Peyer's patch (tissue), 4 donors: ENCODE results near the gene DUSP9. TPM values are rescaled to one million over a fixed set of nuclear protein-coding genes. Genes with fewer than 3 reads are reported as not detected.

ENCODE experiments used
- DNase-seq, 3 donors: peaks; one replicate each; pipeline ENCODE4 v3.0.0-alpha.2; 2017 to 2019
- H3K27ac ChIP-seq, 4 donors: fragments of 200-600 bp; sonication (generic); one replicate each; pipeline ENCODE4 v1.5.1; 2016 to 2019
- H3K27me3 ChIP-seq, 2 donors: fragments of 200-600 bp; sonication (generic); one replicate each; pipeline ENCODE4 v1.5.1; 2019
- H3K36me3 ChIP-seq, 3 donors: fragments of 200-600 bp; sonication (generic); one replicate each; pipeline ENCODE4 v1.5.1; 2016 to 2019
- H3K4me1 ChIP-seq, 4 donors: fragments of 200-600 bp; sonication (generic); one replicate each; pipeline ENCODE4 v1.5.1; 2016 to 2019
- H3K4me3 ChIP-seq, 4 donors: fragments of 200-600 bp; sonication (generic); 1 replicate in 3 of 4; 2 replicates in 1 of 4; pipeline ENCODE4 v1.5.1; 2016 to 2019; ENCODE audit warnings: mild to moderate bottlenecking in 1 of 4
- H3K9me3 ChIP-seq, 4 donors: fragments of 200-600 bp; sonication (generic); one replicate each; pipeline ENCODE4 v1.5.1; 2016 to 2019; ENCODE audit warnings: mild to moderate bottlenecking in 1 of 4
- CTCF ChIP-seq, 6 experiments: fragments of 450-650 bp in 4 of 6; fragments of 200-600 bp in 2 of 6; sonication (generic) in 1 of 6; IDR thresholded peaks; one replicate each; pipeline ENCODE4 v1.5.1; 2017 to 2019; ENCODE audit warnings: antibody characterized with exemption in 6 of 6, mild to moderate bottlenecking in 3 of 6, moderate library complexity in 1 of 6
- POLR2A ChIP-seq, 2 donors: fragments of 450-650 bp; IDR thresholded peaks; one replicate each; pipeline ENCODE4 v1.5.1; 2017; ENCODE audit warnings: antibody characterized with exemption in 2 of 2, mild to moderate bottlenecking in 2 of 2, moderate library complexity in 2 of 2
- total RNA-seq, 4 donors: library from RNA; depleted of rRNA; stranded (reverse); fragments of >200 nt; gene quantifications; one replicate each; pipeline ENCODE4 v1.1.0, GENCODE V29; 2016

The DUSP9 gene
- total RNA-seq, result not detected

DNA sequence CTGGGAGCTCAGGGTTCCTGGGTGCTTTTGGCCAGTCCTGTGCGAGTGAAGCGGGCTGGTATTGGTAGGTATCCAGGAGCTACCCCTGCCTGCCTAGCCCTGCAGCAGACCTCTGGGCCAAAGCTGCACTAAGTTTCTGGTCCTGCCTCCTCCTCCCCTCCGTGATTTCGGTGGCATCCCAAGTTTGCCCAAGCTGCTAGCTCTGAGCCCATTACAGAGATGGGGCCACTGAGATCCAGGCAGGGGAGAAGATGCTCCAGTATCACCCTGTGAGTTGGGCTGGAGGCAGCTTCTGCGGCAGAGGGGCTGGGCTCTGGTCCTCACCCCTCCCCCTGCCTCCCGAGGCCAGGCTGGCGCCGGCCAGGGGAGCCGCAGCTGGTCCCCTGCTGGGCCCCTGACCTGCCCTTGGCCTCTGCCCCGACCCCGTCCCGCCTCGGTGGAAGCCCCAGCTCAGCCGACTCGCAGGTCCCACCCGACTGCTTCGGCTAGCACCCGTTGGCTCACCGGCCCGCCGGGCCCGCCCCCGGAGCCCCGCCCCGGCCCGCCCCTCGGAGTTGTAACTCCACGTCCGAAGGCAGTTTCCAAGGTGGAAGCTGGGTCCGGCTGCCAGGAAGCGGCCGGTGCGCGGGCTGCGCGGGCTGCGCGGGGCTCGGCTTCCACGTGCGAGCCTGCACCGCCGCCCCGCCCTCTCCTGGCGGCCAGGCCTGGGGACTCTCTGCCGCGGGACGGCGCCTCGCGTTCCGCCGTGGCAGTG is at the start of gene DUSP9:
DUSP9 (plus strand) TSS at position 584 of the 754 bp plus-strand sequence. CDS start 751 bp downstream, outside the sequence.
- no peak within 1 kb of the TSS for H3K27ac ChIP-seq
- peaks cover 0 to 10% of the 10 kb centered on the region in 2 donors for H3K27me3 ChIP-seq
- peak in 2 of 3 donors; percentile 45 to 59 for DNase-seq
- no peaks in the 10 kb centered on the region for H3K9me3 ChIP-seq
- peaks cover 0 to 27% (median 4%) of the 10 kb centered on the region in 4 donors for H3K4me1 ChIP-seq
- no peaks in the 10 kb centered on the region for H3K36me3 ChIP-seq
- TF ChIP-seq POLR2A (IDR thresholded peaks at IDR 0.05) (no peak), CTCF (IDR thresholded peaks at IDR 0.05) (no peak)
- H3K4me3 ChIP-seq, result peak within 1 kb of the TSS in 3 of 4 donors; percentile 30 to 36 (median 36)

DNA sequence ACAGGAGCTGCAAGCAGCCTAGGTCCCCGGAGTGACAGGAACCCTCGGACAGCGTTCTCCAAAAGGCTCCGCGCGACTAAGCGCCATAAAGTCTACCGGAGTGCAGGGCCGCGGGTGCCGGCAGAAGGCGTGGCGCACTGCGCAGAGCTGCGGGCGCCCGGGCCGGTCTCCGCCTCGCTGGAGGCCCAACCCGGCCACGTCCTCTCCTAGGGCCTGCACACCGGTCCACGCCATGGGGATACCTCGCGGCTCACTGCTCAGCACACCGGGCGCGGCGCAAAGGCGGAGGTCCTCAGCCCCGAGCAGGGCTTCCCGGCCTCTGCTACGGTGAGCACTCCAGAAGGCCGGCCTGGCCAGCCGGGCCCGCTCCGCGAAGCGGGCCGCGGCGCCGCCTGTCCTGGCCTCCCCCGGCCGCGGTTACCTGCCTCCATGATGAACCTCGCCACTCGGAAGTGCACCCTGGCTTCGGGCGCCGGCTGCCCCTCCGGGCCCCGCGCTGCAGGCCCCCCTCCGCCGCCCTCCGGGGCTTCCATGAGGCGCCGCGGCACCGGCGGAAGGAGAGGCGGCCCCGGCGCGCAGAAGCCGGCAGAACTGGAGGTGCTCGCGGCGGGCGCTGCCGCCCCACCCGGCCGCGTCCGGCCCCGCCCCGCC is 48.3 kb upstream of the DUSP9 start, which contains the start of gene CCNQ:
CCNQ (minus strand) TSS at position 599 of the 651 bp plus-strand sequence; CDS start at position 533, 66 bp downstream.
- peaks cover 0 to 15% (median 0%) of the 10 kb centered on the region in 3 donors for H3K36me3 ChIP-seq
- no peaks in the 10 kb centered on the region for H3K4me1 ChIP-seq
- peak; percentile 50 to 58 for TF ChIP-seq POLR2A (IDR thresholded peaks at IDR 0.05)
- TF ChIP-seq CTCF (IDR thresholded peaks at IDR 0.05), result no peak
- H3K9me3 ChIP-seq, result no peaks in the 10 kb centered on the region
- H3K27me3 ChIP-seq, result no peaks in the 10 kb centered on the region
- DNase-seq, result peak in 2 of 3 donors; percentile 54 to 61
- H3K27ac ChIP-seq, result peak within 1 kb of the TSS; percentile 78 to 89 (median 82)
- H3K4me3 ChIP-seq, result peak within 1 kb of the TSS; percentile 61 to 84 (median 70)

GRCh38 chrX:153599192-153600031 is 47.6 kb upstream of the DUSP9 start:
- peak in 1 of 6 experiments; percentile 16 for TF ChIP-seq CTCF (IDR thresholded peaks at IDR 0.05)
- TF ChIP-seq POLR2A (IDR thresholded peaks at IDR 0.05), result peak in 1 of 2 donors; percentile 17
- no peaks in the 10 kb centered on the region for H3K4me1 ChIP-seq
- peak overlapping the region; percentile 51 to 74 (median 60) for H3K4me3 ChIP-seq
- H3K36me3 ChIP-seq, result peaks cover 0 to 7% (median 0%) of the 10 kb centered on the region in 3 donors
- no peaks in the 10 kb centered on the region for H3K27me3 ChIP-seq
- H3K27ac ChIP-seq, result peak overlapping the region; percentile 59 to 77 (median 74)
- peak; percentile 83 to 95 (median 89) for DNase-seq
- H3K9me3 ChIP-seq, result no peaks in the 10 kb centered on the region

GRCh38 chrX:153600032-153600373 is 47.0 kb upstream of the DUSP9 start:
- H3K27ac ChIP-seq, result no peak overlapping the region

More at GRCh38 chrX:153600032-153600373, 47.0 kb upstream of the DUSP9 start:
- peak overlapping the region; percentile 51 to 74 (median 60) for H3K4me3 ChIP-seq
- H3K4me1 ChIP-seq, result no peaks in the 10 kb centered on the region
- peaks cover 0 to 1% (median 0%) of the 10 kb centered on the region in 3 donors for H3K36me3 ChIP-seq
- H3K27me3 ChIP-seq, result no peaks in the 10 kb centered on the region
- no peaks in the 10 kb centered on the region for H3K9me3 ChIP-seq
- TF ChIP-seq CTCF (IDR thresholded peaks at IDR 0.05), result no peak
- TF ChIP-seq POLR2A (IDR thresholded peaks at IDR 0.05), result no peak
- peak in 1 of 3 donors; percentile 33 for DNase-seq
